ACHN (cell line): ENCODE measurements around the gene KRABD2.

Source experiments
- DNase-seq: peaks from one replicate; pipeline ENCODE4 v3.0.0-alpha.2; 2015
- in situ Hi-C: cut with HindIII; loops from 2 replicates; pipeline ENCODE4 v1.10.0; 2017; ENCODE audit warnings: low sequenced_read_pairs, low pct_ligation_motif_present, low pct_unique_long_range_greater_than_20kb

Gene KRABD2

GRCh38 chr17:8337802-8338752 is 38.4 kb downstream of the KRABD2 start:
- in situ Hi-C loops: no loop called here
- no peak for DNase-seq

GRCh38 chr17:8333281-8333680 is 43.2 kb downstream of the KRABD2 start:
- in situ Hi-C loops: no loop called here
- DNase-seq: no peak

- DNase-seq: no peak
- in situ Hi-C loops: no loop called here
Measured at GRCh38 chr17:8332688-8333087, 43.8 kb downstream of the KRABD2 start.

- no peak for DNase-seq
- in situ Hi-C loops: no loop called here
Measured at GRCh38 chr17:8332128-8332527, 44.4 kb downstream of the KRABD2 start.

- in situ Hi-C loops: no loop called here
- DNase-seq: no peak
Measured at GRCh38 chr17:8327303-8327649, 49.2 kb downstream of the KRABD2 start.
